ENCODE data around the gene POLR1D. TPM values are rescaled to one million over a fixed set of nuclear protein-coding genes. Genes with fewer than 3 reads are reported as not detected.

Gene POLR1D
- total RNA-seq, 1 experiment from 2014 or later = 198 TPM

DNA sequence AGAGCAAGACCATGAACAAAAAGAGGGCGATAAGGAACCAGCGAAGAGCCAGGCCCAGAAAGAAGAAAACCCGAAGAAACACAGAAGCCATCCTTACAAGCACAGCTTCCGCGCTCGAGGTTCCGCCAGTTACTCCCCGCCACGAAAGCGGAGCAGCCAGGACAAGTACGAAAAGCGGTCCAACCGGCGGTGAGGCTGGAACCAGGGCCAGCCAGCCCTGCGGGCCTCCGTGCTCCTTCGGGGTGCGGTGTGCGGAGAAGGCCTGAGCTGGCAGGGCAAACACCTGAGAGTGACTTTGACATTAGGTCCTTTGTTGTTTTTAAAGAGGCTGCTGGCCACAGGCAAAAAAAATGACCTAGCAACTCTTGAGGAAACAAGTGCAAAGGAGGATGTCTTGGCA lies 44.1 kb downstream of the POLR1D start (continued):
- TF ChIP-seq CTCF (IDR thresholded peaks at IDR 0.05) (no peak), MYBL2 (CRISPR knock-in tag; IDR thresholded peaks at IDR 0.05) (no peak), JAZF1 (CRISPR knock-in tag; IDR thresholded peaks at IDR 0.05) (no peak), ZSCAN18 (CRISPR knock-in tag; IDR thresholded peaks at IDR 0.05) (no peak), ATF6 (CRISPR knock-in tag; IDR thresholded peaks at IDR 0.05) (no peak), ERG (CRISPR knock-in tag; IDR thresholded peaks at IDR 0.05) (no peak)
- TF ChIP-seq, protein P1, sequence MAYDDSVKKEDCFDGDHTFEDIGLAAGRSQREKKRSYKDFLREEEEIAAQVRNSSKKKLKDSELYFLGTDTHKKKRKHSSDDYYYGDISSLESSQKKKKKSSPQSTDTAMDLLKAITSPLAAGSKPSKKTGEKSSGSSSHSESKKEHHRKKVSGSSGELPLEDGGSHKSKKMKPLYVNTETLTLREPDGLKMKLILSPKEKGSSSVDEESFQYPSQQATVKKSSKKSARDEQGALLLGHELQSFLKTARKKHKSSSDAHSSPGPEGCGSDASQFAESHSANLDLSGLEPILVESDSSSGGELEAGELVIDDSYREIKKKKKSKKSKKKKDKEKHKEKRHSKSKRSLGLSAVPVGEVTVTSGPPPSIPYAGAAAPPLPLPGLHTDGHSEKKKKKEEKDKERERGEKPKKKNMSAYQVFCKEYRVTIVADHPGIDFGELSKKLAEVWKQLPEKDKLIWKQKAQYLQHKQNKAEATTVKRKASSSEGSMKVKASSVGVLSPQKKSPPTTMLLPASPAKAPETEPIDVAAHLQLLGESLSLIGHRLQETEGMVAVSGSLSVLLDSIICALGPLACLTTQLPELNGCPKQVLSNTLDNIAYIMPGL (CRISPR knock-in tag; IDR thresholded peaks at IDR 0.05) = no peak
- TF ChIP-seq, protein P2, sequence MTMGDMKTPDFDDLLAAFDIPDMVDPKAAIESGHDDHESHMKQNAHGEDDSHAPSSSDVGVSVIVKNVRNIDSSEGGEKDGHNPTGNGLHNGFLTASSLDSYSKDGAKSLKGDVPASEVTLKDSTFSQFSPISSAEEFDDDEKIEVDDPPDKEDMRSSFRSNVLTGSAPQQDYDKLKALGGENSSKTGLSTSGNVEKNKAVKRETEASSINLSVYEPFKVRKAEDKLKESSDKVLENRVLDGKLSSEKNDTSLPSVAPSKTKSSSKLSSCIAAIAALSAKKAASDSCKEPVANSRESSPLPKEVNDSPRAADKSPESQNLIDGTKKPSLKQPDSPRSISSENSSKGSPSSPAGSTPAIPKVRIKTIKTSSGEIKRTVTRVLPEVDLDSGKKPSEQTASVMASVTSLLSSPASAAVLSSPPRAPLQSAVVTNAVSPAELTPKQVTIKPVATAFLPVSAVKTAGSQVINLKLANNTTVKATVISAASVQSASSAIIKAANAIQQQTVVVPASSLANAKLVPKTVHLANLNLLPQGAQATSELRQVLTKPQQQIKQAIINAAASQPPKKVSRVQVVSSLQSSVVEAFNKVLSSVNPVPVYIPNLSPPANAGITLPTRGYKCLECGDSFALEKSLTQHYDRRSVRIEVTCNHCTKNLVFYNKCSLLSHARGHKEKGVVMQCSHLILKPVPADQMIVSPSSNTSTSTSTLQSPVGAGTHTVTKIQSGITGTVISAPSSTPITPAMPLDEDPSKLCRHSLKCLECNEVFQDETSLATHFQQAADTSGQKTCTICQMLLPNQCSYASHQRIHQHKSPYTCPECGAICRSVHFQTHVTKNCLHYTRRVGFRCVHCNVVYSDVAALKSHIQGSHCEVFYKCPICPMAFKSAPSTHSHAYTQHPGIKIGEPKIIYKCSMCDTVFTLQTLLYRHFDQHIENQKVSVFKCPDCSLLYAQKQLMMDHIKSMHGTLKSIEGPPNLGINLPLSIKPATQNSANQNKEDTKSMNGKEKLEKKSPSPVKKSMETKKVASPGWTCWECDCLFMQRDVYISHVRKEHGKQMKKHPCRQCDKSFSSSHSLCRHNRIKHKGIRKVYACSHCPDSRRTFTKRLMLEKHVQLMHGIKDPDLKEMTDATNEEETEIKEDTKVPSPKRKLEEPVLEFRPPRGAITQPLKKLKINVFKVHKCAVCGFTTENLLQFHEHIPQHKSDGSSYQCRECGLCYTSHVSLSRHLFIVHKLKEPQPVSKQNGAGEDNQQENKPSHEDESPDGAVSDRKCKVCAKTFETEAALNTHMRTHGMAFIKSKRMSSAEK (CRISPR knock-in tag; IDR thresholded peaks at IDR 0.05; ENCODE audit: borderline replicate concordance) = no peak
- TF ChIP-seq, protein P3, sequence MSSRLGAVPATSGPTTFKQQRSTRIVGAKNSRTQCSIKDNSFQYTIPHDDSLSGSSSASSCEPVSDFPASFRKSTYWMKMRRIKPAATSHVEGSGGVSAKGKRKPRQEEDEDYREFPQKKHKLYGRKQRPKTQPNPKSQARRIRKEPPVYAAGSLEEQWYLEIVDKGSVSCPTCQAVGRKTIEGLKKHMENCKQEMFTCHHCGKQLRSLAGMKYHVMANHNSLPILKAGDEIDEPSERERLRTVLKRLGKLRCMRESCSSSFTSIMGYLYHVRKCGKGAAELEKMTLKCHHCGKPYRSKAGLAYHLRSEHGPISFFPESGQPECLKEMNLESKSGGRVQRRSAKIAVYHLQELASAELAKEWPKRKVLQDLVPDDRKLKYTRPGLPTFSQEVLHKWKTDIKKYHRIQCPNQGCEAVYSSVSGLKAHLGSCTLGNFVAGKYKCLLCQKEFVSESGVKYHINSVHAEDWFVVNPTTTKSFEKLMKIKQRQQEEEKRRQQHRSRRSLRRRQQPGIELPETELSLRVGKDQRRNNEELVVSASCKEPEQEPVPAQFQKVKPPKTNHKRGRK (CRISPR knock-in tag; IDR thresholded peaks at IDR 0.05; ENCODE audit: borderline replicate concordance) = no peak

- Mint-ChIP-seq H3K27ac (no peak overlapping the region), H3K4me3 (no peak overlapping the region), H3K4me1 (peaks cover 12% of the 10 kb centered on the region), H3K36me3 (peaks cover 7% of the 10 kb centered on the region; the same call in 1 of the 2 replicates), H3K9me3 (no peaks in the 10 kb centered on the region), H3K27me3 (ENCODE audit: low read depth) (no peaks in the 10 kb centered on the region)
- CTCF ChIA-PET = interaction anchor here (2.4 kb wide), 1 partner anchor 130 kb away, joined by 15 read pairs; no protein-coding TSS in a partner anchor
- no peak for ATAC-seq
- POLR2A ChIA-PET = no interaction called here
- DNase-seq (ENCODE audit: low spot score) = no peak
- TF ChIP-seq, protein P4, sequence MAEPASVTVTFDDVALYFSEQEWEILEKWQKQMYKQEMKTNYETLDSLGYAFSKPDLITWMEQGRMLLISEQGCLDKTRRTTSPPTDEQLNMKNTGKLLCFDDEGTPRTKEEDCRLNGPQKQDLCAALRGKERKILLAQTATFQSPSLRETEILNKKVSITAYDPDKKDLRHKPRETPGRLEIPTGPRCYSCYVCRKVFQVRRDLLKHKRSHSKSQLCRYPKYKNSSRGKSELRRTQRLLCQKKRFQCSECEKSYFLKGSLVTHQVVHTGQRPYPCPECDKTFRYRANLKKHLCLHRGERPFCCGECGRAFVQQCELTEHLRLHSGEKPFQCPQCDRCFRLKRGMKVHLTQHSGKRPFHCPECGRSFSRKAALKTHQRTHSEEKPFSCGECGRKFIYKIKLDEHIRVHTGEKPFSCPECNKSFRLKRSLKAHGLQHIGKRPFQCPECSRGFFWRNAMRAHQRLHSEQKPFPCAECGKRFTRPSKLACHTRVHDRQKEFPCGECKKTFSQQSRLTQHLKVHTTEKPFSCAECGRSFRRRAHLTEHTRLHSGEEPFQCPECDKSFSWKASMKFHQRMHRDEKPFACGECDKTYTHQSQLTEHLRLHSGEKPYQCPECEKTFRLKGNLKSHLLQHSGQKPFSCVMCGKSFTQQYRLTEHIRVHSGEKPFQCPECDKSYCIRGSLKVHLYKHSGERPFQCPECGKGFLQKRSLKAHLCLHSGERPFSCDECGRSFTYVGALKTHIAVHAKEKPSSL (CRISPR knock-in tag; conservative IDR thresholded peaks at IDR 0.05) = no peak
- TF ChIP-seq, protein P5, sequence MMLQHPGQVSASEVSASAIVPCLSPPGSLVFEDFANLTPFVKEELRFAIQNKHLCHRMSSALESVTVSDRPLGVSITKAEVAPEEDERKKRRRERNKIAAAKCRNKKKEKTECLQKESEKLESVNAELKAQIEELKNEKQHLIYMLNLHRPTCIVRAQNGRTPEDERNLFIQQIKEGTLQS (CRISPR knock-in tag; conservative IDR thresholded peaks at IDR 0.05) = no peak
- TF ChIP-seq GRHL2 (CRISPR knock-in tag; IDR thresholded peaks at IDR 0.05; ENCODE audit: insufficient replicate concordance, severe bottlenecking) (no peak), KAT7 (CRISPR knock-in tag; IDR thresholded peaks at IDR 0.05; ENCODE audit: borderline replicate concordance) (no peak), MYBL2 (CRISPR knock-in tag; IDR thresholded peaks at IDR 0.05) (no peak), NR2C2 (CRISPR knock-in tag; IDR thresholded peaks at IDR 0.05) (no peak), ZSCAN18 (CRISPR knock-in tag; IDR thresholded peaks at IDR 0.05) (no peak)
Observed at GRCh38 chr13:27666951-27667350, 45.3 kb downstream of the POLR1D start.
